Smooth muscle cell (in vitro differentiated cells): ENCODE data around the gene GIPC1. TPM values are rescaled to one million over a fixed set of nuclear protein-coding genes. Genes with fewer than 3 reads are reported as not detected.

Experiments
- DNase-seq: peaks from one replicate; lab custom pipeline; 2025; ENCODE audit not compliant: unreplicated experiment; lab: John Stamatoyannopoulos, UW
- H2AFZ ChIP-seq: fragments of 200-600 bp; sonication (generic); 2 replicates; pipeline ENCODE4 v1.6.0; 2016; ENCODE audit warnings: antibody characterized with exemption, low read depth, mild to moderate bottlenecking
- H3F3A ChIP-seq: fragments of 200-600 bp; sonication (generic); 2 replicates; pipeline ENCODE4 v1.6.0; 2017; ENCODE audit warnings: antibody characterized with exemption, low read depth
- H3K27ac ChIP-seq: fragments of 200-600 bp; sonication (generic); 2 replicates; pipeline ENCODE4 v1.5.1; 2016; ENCODE audit warnings: low read depth, mild to moderate bottlenecking
- H3K27me3 ChIP-seq: fragments of 200-600 bp; sonication (generic); 2 replicates; pipeline ENCODE4 v1.6.1; 2016; ENCODE audit warnings: low read depth, mild to moderate bottlenecking
- H3K36me3 ChIP-seq: fragments of 200-600 bp; sonication (generic); 2 replicates; pipeline ENCODE4 v1.5.1; 2016; ENCODE audit warnings: low read depth
- H3K4me1 ChIP-seq: fragments of 200-600 bp; sonication (generic); 2 replicates; pipeline ENCODE4 v1.5.1; 2016; ENCODE audit warnings: low read depth
- H3K4me2 ChIP-seq: fragments of 200-600 bp; sonication (generic); 2 replicates; pipeline ENCODE4 v1.6.0; 2016; ENCODE audit warnings: mild to moderate bottlenecking
- H3K4me3 ChIP-seq: fragments of 200-600 bp; sonication (generic); 2 replicates; pipeline ENCODE4 v1.5.1; 2016; ENCODE audit warnings: mild to moderate bottlenecking
- H3K79me2 ChIP-seq: fragments of 200-600 bp; sonication (generic); 2 replicates; pipeline ENCODE4 v1.6.0; 2016; ENCODE audit warnings: low read depth, mild to moderate bottlenecking
- H3K9ac ChIP-seq: fragments of 200-600 bp; sonication (generic); 2 replicates; pipeline ENCODE4 v1.6.0; 2016; ENCODE audit warnings: low read depth
- H3K9me3 ChIP-seq: fragments of 200-600 bp; sonication (generic); replicated peaks from 2 replicates; pipeline ENCODE4 v1.5.1; 2016; ENCODE audit warnings: low read depth
- H4K20me1 ChIP-seq: fragments of 200-600 bp; sonication (generic); 2 replicates; pipeline ENCODE4 v1.6.0; 2016; ENCODE audit warnings: low read depth
- CTCF ChIP-seq: fragments of 200-600 bp; sonication (generic); IDR thresholded peaks from 2 replicates; pipeline ENCODE4 v1.5.1; 2017; ENCODE audit warnings: borderline replicate concordance, mild to moderate bottlenecking, antibody characterized with exemption; ENCODE audit not compliant: insufficient read depth, poor library complexity, severe bottlenecking
- WGBS: methylation state at CpG from one replicate; pipeline ENCODE4 v1.1.7; 2016; ENCODE audit warnings: low lambda C conversion rate; 5-methylcytosine and 5-hydroxymethylcytosine counted together
- polyA plus RNA-seq: library from polyadenylated mRNA; unstranded; fragments of >200 nt; fragmentation: Nextera tagmentation; extraction: Ambion mirVana; gene quantifications from 2 replicates; pipeline ENCODE4 v1.2.1, GENCODE V29; 2016
- total RNA-seq: library from RNA; depleted of rRNA; stranded (reverse); fragments of >200 nt; gene quantifications from 2 replicates; pipeline ENCODE4 v1.2.3, GENCODE V29; 2014

The GIPC1 gene
- total and polyA plus RNA-seq, 2 experiments from 2014 or later: 73.0 to 142 TPM

- no peaks in the 10 kb centered on the region for H4K20me1 ChIP-seq
- H3F3A ChIP-seq: no peaks in the 10 kb centered on the region
- no peaks in the 10 kb centered on the region for H3K4me1 ChIP-seq
- H3K4me2 ChIP-seq: no peak overlapping the region
- no peaks in the 10 kb centered on the region for H3K27me3 ChIP-seq
- no peak for TF ChIP-seq CTCF
- no peaks in the 10 kb centered on the region for H3K79me2 ChIP-seq
- H3K4me3 ChIP-seq: no peak overlapping the region
- 82% methylated on average over 6 of the region's 6 CpGs for WGBS
- no peak overlapping the region for H3K27ac ChIP-seq
- DNase-seq: no peak
- no peak overlapping the region for H2AFZ ChIP-seq
- H3K9me3 ChIP-seq: no peaks in the 10 kb centered on the region
- no peak overlapping the region for H3K9ac ChIP-seq
- H3K36me3 ChIP-seq: no peaks in the 10 kb centered on the region
Measured at GRCh38 chr19:14449321-14449720, 46.6 kb downstream of the GIPC1 start.

- Histone ChIP-seq H3K4me3 (no peak overlapping the region), H3F3A (no peaks in the 10 kb centered on the region), H3K27me3 (no peaks in the 10 kb centered on the region), H4K20me1 (no peaks in the 10 kb centered on the region), H3K36me3 (no peaks in the 10 kb centered on the region), H3K79me2 (no peaks in the 10 kb centered on the region), H3K4me2 (no peak overlapping the region), H2AFZ (no peak overlapping the region), H3K9ac (no peak overlapping the region), H3K27ac (no peak overlapping the region), H3K4me1 (no peaks in the 10 kb centered on the region), H3K9me3 (no peaks in the 10 kb centered on the region)
- no peak for DNase-seq
- no peak for TF ChIP-seq CTCF
- WGBS: 92% methylated on average over 10 of the region's 10 CpGs
Measured at GRCh38 chr19:14446336-14447036, 49.4 kb downstream of the GIPC1 start.

- TF ChIP-seq CTCF: no peak
- 98% methylated on average over 12 of the region's 14 CpGs for WGBS
Measured at GRCh38 chr19:14443632-14444216, 52.2 kb downstream of the GIPC1 start.

More at GRCh38 chr19:14443632-14444216, 52.2 kb downstream of the GIPC1 start:
- Histone ChIP-seq H3K4me1 (no peaks in the 10 kb centered on the region), H3K36me3 (no peaks in the 10 kb centered on the region), H3K4me2 (no peak overlapping the region), H3K27ac (no peak overlapping the region), H2AFZ (no peak overlapping the region), H3K9me3 (no peaks in the 10 kb centered on the region), H3K4me3 (no peak overlapping the region), H3K79me2 (peaks cover 3% of the 10 kb centered on the region), H3K9ac (no peak overlapping the region), H3F3A (no peaks in the 10 kb centered on the region), H4K20me1 (peaks cover 14% of the 10 kb centered on the region), H3K27me3 (no peaks in the 10 kb centered on the region)
- no peak for DNase-seq
